Mesenteric fat pad (tissue), 1 donor: ENCODE measurements around the gene ATL2. TPM values are rescaled to one million over a fixed set of nuclear protein-coding genes. Genes with fewer than 3 reads are reported as not detected.
"Not testable (repeated sequence)": the region's sequence is repeated elsewhere in the genome, so short reads cannot be mapped to it uniquely, and the experiment has no call there.

Experiments used
- DNase-seq: peaks from one replicate; pipeline ENCODE4 v3.0.0-alpha.2; 2020; ENCODE audit warnings: low spot score
- total RNA-seq: library from RNA; stranded (reverse); fragmentation: NEBNext Ultra II Directional; extraction: Animal tissue kit (Norgen Biotek cat#: 25700); gene quantifications from one replicate; pipeline ENCODE4 v1.2.1, GENCODE V29; 2021
- donor health status: DM: yes; HTN: yes; CAD: no.

ATL2 gene
- total RNA-seq, 1 donor from 2014 or later, result 46.3 TPM

GRCh38 chr2:38277245-38278116, 99.6 kb downstream of the ATL2 start:
- no peak for DNase-seq

DNA sequence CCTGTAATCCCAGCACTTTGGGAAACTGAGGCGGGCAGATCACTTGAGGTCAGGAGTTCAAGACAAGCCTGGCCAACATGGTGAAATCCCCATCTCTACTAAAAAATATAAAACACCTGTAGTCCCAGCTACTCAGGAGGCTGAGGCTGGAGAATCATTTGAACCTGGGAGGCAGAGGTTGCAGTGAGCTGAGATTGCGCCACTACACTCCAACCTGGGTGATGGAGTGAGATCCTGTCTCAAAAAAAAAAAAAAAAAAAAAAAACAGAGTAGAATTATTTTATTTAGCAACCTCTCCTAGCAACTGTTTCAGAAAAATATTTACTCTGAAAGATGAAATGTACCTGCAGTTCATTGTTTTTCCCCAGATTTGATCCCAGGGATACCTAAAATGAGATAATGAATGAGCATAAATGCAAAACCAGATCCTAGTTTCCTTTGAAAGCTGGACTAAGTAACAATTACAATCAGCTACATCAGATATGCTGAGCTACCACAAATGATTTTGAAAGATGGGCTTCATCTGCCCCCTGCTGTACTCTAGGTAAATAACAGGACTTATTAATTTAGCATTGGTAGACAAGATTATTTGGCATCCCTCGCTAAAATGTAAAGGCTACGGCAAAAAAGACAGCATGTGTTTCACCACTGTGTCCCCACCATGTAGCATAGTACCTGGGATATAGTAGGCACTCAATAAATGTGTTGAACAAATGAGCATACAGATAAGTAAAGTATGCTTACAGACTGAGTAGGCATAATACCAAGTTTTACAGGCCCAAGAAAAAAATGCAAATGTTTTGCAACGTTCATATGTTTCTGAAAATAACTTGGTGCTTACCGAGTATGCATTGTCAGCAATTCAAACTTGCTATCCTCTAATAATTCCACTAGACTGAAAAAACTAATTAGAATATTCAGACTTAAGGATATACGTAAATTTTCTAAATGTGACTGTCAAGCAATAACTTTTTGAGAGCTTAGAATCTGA, 102.5 kb downstream of the ATL2 start:
- DNase-seq, result no peak

DNA sequence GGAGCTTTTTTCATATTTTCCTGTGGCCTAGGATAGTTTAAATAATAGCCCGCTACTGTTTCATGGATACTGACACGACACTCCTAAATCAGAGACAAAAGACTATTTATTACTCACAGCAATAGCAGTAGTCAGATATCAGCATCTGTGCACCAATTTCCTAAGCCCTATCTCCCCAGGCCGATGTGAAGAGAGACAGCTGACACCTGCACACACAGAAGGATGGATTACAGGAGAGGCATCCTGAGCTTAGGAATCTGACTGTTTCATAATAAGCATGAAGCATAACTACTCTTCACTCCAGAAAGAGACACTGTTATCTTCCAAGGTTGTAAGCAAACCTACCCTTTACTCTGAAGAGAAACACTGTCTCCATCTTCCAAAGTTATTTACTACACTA, 105.4 kb downstream of the ATL2 start:
- no peak for DNase-seq

GRCh38 chr2:38269421-38269820, 107.7 kb downstream of the ATL2 start:
- no peak for DNase-seq

GRCh38 chr2:38268691-38269327, 108.3 kb downstream of the ATL2 start:
- DNase-seq, result no peak

DNA sequence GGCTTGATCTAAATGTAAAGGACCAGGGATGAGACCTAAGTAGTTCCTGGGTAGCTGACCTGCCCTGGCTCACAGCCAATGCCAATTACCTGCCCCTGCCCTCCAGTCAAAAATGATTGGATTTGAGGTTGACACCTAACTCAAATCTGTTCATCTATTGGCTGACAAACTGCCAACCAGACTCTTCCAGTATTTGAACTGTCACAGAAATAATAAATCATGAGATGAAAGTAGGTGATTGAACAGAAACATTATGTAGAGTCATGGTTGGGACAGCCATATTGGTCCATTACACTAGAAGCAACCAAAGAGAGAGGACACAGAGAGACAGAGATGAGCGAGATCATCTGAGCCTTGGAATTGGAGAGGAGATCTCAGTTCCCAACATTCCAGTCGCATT, 109.1 kb downstream of the ATL2 start:
- no peak for DNase-seq

GRCh38 chr2:38267270-38267925, 109.7 kb downstream of the ATL2 start:
- no peak for DNase-seq

DNA sequence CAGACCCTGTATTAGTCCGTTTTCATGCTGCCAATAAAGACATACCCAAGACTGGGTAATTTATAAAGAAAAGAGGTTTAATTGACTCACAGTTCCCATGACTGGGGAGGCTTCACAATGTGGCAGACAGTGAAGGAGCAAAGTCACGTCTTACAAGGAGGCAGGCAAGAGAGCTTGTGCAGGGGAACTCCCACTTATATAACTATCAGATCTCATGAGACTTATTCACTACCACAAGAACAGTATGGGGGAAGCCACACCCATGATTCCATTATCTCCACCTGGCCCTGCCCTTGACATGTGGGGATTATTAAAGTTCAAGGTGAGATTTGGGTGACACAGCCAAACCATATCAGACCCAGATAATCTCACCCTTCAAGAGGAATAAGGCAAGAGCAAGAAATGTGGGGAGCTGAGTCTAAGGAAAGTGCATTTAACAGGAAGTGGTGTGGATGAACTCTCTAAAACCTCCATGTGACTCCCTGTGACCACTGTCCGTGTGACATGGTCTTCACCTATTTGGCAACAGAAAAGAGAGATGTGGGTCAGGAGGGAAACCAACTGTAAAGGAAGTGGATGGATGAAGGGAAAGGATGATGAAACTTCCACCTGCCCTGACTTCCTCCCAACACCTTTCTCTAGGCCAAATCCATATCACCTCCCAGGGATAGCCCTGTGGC, 110.6 kb downstream of the ATL2 start:
- DNase-seq, result no peak

- no peak for DNase-seq
Observed at GRCh38 chr2:38265461-38265860, 111.6 kb downstream of the ATL2 start.

GRCh38 chr2:38264396-38265221, 112.5 kb downstream of the ATL2 start:
- DNase-seq, result no peak

DNA sequence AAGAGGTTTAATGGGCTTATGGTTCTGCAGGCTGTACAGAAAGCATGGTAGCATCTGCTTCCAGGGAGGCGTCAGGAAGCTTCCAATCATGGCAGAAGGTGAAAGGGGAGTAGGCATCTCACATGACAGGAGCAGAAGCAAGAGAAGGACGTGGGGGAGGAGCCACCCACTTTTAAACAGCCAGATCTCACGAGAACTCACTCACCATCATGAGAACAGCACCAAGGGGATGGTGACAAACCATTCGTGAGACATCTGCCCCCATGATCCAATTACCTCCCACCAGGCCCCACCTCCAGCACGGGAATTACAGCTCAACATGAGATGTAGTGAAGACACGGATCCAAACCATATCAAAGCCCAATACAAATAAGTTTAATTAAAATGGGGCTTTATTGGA, 113.8 kb downstream of the ATL2 start:
- DNase-seq, result no peak

DNA sequence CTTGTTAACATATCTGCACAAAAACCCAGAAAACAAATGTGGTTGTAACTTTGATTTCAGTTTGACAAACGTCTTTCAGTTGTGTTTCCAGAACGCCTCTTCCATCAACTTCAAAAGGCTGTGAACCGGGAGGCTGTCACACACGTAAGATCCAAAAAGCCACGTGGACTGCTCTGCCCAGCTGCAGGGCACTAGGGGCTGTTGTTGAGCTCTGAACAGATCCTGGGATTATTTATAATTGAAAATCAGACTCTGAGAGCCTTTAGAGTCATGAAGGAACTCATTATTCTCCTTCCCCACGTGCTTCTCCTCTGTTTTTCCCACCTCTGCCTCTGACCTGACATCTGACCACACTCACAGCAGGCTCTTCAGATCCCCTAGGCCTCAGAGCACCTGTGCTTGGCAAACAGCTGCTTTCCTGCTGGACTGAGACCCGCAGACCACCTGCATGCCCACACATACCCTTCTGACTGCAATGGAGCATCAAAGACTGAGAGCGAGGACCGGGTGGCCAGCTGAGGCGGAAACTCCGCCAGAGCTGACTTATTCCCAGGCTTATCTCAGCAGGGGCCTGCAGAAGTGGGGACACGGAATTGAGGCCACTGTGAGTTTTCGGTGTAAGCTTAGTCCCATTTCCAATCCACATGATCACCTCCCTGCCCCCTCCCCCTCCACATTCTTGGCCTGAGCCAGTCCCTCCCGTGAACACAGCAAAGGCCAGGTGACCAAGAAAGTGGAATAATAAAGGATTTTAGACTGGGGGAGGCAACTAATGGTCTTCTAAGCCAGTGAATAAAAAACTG, 114.8 kb downstream of the ATL2 start:
- no peak for DNase-seq

- DNase-seq, result no peak
Observed at GRCh38 chr2:38261569-38262068, 115.5 kb downstream of the ATL2 start.

GRCh38 chr2:38260972-38261371, 116.1 kb downstream of the ATL2 start:
- no peak for DNase-seq

DNA sequence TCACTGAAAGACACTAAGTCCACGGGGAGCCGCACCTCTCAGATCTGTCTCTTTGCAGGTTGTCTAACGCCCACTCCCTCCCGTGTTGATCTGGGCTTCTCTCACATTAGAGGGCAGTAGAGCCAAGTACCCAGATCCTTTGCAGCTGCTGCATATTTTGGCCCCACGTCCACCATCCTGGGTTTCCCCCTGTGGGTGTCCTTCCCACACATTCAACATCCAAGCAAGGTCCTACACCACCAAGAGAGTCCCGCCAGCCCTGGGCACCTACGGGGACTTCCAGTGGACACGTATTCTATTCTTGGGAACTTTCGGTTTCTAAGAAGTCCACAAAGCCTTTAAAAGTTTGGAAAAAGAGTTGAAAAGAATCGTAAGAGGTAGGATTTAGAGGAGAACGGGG, 116.6 kb downstream of the ATL2 start:
- no peak for DNase-seq

- DNase-seq, result no peak
Observed at GRCh38 chr2:38259311-38259710, 117.8 kb downstream of the ATL2 start.

GRCh38 chr2:38257680-38258079, 119.4 kb downstream of the ATL2 start:
- not testable (repeated sequence) for DNase-seq

GRCh38 chr2:38256610-38257009, 120.5 kb downstream of the ATL2 start:
- no peak for DNase-seq
